ENCODE measurements around the gene MICALL1. TPM values are rescaled to one million over a fixed set of nuclear protein-coding genes. Genes with fewer than 3 reads are reported as not detected.
A peak's percentile ranks its signal among the peaks of the same experiment; 100 is the strongest.

Gene MICALL1
- total and polyA plus RNA-seq, 2 of the 13 experiments (the other 11 are each of a cell fraction or from before 2014, with no cell fraction given), result 7.6 to 10.6 TPM

DNA sequence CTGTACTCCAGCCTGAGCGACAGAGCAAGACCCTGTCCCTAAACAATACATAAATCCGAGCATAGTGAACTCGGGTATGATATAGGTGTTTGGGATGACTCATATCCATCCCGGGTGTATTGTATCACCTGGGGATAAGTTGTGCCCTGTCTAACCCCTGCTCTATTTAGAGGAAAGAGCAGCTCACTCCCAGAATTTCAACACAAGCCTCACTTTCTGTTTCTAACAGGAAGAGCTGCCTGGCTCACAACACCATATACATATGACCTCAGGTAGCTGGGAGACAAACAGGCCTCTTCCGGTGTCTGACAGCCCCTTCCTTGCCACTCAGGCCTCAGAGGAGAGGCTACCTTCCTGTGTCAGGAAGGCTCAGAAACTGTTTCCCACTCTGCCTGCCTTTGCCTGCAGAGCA is 9.9 kb upstream of the MICALL1 start (continued):
- TF ChIP-seq ZNF782 (CRISPR knock-in tag; IDR thresholded peaks at IDR 0.05; ENCODE audit: borderline replicate concordance) (no peak), NCOR1 (IDR thresholded peaks at IDR 0.05; ENCODE audit: borderline replicate concordance, low read length) (no peak), MEF2D (CRISPR knock-in tag; IDR thresholded peaks at IDR 0.05) (0 out of 2 replicates have a peak, but pooled peaks have one; percentile 26), ATRX (CRISPR knock-in tag; IDR thresholded peaks at IDR 0.05; ENCODE audit: borderline replicate concordance) (no peak), ZNF143 (CRISPR knock-in tag; IDR thresholded peaks at IDR 0.05) (no peak), PHB2 (IDR thresholded peaks at IDR 0.05; ENCODE audit: partially characterized antibody) (no peak), HOXA7 (CRISPR knock-in tag; IDR thresholded peaks at IDR 0.05) (no peak), CEBPG (CRISPR knock-in tag; IDR thresholded peaks at IDR 0.05) (peak; percentile 46; the same call in 1 of the 2 replicates), TBX3 (IDR thresholded peaks at IDR 0.05; ENCODE audit: borderline replicate concordance) (peak; percentile 43; the same call in 1 of the 2 replicates), ZNF772 (CRISPR knock-in tag; IDR thresholded peaks at IDR 0.05) (peak; percentile 48; the same call in 1 of the 2 replicates), TCF7L2 (IDR thresholded peaks at IDR 0.05; ENCODE audit: low read depth, low read length) (no peak), ZBTB21 (CRISPR knock-in tag; IDR thresholded peaks at IDR 0.05) (peak; percentile 51; the same call in 1 of the 2 replicates), NFATC3 (CRISPR knock-in tag; IDR thresholded peaks at IDR 0.05) (no peak), ZNF816 (CRISPR knock-in tag; IDR thresholded peaks at IDR 0.05; ENCODE audit: borderline replicate concordance) (0 out of 2 replicates have a peak, but pooled peaks have one; percentile 43)
- TF ChIP-seq, protein P1, sequence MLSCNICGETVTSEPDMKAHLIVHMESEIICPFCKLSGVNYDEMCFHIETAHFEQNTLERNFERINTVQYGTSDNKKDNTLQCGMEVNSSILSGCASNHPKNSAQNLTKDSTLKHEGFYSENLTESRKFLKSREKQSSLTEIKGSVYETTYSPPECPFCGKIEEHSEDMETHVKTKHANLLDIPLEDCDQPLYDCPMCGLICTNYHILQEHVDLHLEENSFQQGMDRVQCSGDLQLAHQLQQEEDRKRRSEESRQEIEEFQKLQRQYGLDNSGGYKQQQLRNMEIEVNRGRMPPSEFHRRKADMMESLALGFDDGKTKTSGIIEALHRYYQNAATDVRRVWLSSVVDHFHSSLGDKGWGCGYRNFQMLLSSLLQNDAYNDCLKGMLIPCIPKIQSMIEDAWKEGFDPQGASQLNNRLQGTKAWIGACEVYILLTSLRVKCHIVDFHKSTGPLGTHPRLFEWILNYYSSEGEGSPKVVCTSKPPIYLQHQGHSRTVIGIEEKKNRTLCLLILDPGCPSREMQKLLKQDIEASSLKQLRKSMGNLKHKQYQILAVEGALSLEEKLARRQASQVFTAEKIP (CRISPR knock-in tag; IDR thresholded peaks at IDR 0.05; ENCODE audit: borderline replicate concordance), result no peak
- TF ChIP-seq, protein P2, sequence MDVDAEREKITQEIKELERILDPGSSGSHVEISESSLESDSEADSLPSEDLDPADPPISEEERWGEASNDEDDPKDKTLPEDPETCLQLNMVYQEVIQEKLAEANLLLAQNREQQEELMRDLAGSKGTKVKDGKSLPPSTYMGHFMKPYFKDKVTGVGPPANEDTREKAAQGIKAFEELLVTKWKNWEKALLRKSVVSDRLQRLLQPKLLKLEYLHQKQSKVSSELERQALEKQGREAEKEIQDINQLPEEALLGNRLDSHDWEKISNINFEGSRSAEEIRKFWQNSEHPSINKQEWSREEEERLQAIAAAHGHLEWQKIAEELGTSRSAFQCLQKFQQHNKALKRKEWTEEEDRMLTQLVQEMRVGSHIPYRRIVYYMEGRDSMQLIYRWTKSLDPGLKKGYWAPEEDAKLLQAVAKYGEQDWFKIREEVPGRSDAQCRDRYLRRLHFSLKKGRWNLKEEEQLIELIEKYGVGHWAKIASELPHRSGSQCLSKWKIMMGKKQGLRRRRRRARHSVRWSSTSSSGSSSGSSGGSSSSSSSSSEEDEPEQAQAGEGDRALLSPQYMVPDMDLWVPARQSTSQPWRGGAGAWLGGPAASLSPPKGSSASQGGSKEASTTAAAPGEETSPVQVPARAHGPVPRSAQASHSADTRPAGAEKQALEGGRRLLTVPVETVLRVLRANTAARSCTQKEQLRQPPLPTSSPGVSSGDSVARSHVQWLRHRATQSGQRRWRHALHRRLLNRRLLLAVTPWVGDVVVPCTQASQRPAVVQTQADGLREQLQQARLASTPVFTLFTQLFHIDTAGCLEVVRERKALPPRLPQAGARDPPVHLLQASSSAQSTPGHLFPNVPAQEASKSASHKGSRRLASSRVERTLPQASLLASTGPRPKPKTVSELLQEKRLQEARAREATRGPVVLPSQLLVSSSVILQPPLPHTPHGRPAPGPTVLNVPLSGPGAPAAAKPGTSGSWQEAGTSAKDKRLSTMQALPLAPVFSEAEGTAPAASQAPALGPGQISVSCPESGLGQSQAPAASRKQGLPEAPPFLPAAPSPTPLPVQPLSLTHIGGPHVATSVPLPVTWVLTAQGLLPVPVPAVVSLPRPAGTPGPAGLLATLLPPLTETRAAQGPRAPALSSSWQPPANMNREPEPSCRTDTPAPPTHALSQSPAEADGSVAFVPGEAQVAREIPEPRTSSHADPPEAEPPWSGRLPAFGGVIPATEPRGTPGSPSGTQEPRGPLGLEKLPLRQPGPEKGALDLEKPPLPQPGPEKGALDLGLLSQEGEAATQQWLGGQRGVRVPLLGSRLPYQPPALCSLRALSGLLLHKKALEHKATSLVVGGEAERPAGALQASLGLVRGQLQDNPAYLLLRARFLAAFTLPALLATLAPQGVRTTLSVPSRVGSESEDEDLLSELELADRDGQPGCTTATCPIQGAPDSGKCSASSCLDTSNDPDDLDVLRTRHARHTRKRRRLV (CRISPR knock-in tag; IDR thresholded peaks at IDR 0.05), result no peak
- TF ChIP-seq, protein P3, sequence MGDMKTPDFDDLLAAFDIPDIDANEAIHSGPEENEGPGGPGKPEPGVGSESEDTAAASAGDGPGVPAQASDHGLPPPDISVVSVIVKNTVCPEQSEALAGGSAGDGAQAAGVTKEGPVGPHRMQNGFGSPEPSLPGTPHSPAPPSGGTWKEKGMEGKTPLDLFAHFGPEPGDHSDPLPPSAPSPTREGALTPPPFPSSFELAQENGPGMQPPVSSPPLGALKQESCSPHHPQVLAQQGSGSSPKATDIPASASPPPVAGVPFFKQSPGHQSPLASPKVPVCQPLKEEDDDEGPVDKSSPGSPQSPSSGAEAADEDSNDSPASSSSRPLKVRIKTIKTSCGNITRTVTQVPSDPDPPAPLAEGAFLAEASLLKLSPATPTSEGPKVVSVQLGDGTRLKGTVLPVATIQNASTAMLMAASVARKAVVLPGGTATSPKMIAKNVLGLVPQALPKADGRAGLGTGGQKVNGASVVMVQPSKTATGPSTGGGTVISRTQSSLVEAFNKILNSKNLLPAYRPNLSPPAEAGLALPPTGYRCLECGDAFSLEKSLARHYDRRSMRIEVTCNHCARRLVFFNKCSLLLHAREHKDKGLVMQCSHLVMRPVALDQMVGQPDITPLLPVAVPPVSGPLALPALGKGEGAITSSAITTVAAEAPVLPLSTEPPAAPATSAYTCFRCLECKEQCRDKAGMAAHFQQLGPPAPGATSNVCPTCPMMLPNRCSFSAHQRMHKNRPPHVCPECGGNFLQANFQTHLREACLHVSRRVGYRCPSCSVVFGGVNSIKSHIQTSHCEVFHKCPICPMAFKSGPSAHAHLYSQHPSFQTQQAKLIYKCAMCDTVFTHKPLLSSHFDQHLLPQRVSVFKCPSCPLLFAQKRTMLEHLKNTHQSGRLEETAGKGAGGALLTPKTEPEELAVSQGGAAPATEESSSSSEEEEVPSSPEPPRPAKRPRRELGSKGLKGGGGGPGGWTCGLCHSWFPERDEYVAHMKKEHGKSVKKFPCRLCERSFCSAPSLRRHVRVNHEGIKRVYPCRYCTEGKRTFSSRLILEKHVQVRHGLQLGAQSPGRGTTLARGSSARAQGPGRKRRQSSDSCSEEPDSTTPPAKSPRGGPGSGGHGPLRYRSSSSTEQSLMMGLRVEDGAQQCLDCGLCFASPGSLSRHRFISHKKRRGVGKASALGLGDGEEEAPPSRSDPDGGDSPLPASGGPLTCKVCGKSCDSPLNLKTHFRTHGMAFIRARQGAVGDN (CRISPR knock-in tag; IDR thresholded peaks at IDR 0.05), result no peak
- TF ChIP-seq, protein P4, sequence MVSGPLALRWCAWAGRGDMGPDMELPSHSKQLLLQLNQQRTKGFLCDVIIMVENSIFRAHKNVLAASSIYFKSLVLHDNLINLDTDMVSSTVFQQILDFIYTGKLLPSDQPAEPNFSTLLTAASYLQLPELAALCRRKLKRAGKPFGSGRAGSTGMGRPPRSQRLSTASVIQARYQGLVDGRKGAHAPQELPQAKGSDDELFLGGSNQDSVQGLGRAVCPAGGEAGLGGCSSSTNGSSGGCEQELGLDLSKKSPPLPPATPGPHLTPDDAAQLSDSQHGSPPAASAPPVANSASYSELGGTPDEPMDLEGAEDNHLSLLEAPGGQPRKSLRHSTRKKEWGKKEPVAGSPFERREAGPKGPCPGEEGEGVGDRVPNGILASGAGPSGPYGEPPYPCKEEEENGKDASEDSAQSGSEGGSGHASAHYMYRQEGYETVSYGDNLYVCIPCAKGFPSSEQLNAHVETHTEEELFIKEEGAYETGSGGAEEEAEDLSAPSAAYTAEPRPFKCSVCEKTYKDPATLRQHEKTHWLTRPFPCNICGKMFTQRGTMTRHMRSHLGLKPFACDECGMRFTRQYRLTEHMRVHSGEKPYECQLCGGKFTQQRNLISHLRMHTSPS (CRISPR knock-in tag; IDR thresholded peaks at IDR 0.05; ENCODE audit: low read depth), result no peak
